Erythroblast (primary cell): Measurements from ENCODE around the gene LRRC49.

Source experiments
- GATA1 ChIP-seq: IDR thresholded peaks from 2 replicates; pipeline ENCODE4 v1.6.1; 2011; ENCODE audit warnings: low read depth, mild to moderate bottlenecking, control low read depth, low read length, moderate library complexity
- POLR2A ChIP-seq: IDR thresholded peaks from 2 replicates; pipeline ENCODE4 v1.6.1; 2011; ENCODE audit warnings: mild to moderate bottlenecking, low read length

DNA sequence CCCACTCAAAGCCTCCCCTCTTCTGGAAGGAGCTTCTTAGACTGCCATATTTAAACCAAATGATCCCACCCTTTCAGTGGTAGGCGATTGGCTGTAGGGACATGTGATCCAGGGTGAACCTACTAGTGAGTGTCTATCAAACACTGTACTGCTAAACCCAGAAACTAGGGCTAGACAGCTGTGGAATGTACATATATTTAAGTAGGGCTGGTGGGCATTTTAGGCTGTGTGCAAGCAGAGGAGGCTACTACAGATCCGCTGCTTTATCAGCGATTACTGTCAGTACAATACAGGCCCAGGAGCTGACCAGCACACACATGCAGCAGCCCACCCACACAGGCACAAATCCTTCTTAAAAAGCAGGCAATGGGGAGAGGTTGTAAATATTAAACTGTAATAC lies 23.3 kb upstream of the LRRC49 start:
- TF ChIP-seq POLR2A = no peak
- no peak for TF ChIP-seq GATA1
